Breast epithelium (tissue), 3 donors: ENCODE data around the gene PIP5K1B.

ENCODE experiments used
- POLR2A ChIP-seq: fragments of 450-650 bp; IDR thresholded peaks from one replicate; pipeline ENCODE4 v1.6.1; 2016; ENCODE audit warnings: antibody characterized with exemption, mild to moderate bottlenecking, moderate library complexity
- TF ChIP-seq, protein P1 (sequence below), 3 donors: fragments of 450-650 bp; IDR thresholded peaks; one replicate each; pipeline ENCODE4 v1.5.1; 2016 to 2017; ENCODE audit warnings: antibody characterized with exemption in 3 of 3, mild to moderate bottlenecking in 3 of 3, moderate library complexity in 3 of 3

DNA sequence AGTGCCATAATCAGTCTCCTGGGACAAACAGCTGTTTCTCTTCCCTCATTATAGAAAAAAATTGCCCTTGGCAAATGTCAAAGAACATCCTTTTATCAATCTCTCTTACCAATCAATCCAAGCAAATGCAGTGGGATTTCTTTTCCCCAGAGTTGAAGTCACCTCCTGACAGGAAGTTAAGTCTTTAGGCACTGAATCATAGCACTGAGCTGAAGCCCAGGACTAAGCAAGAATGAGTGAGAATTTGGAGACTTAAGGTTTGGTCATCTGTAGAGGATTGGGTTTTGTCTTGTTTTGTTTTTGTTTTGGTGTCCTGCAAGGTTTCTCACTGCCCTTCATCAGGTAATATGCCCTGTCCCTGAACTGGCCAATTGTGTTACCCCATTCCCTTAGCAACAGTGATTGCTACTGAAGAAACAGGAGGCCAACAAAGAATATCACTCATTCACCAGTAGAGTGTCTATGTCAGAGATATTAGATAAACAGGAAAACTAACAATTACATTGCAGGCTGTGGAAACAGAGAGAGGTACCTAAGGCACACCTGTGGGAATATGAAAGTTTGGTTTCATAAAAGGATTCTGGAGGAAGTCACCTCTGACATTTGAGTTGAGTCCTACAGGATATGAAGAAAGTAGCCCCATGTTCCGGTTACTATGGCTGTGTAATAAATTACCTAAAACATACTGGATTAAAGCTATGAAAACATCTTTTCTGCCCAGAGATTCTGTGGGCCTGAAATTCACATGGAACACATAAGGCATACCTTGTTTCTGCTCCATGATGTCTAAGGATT, 326.0 kb downstream of the PIP5K1B start:
- TF ChIP-seq, protein P1, sequence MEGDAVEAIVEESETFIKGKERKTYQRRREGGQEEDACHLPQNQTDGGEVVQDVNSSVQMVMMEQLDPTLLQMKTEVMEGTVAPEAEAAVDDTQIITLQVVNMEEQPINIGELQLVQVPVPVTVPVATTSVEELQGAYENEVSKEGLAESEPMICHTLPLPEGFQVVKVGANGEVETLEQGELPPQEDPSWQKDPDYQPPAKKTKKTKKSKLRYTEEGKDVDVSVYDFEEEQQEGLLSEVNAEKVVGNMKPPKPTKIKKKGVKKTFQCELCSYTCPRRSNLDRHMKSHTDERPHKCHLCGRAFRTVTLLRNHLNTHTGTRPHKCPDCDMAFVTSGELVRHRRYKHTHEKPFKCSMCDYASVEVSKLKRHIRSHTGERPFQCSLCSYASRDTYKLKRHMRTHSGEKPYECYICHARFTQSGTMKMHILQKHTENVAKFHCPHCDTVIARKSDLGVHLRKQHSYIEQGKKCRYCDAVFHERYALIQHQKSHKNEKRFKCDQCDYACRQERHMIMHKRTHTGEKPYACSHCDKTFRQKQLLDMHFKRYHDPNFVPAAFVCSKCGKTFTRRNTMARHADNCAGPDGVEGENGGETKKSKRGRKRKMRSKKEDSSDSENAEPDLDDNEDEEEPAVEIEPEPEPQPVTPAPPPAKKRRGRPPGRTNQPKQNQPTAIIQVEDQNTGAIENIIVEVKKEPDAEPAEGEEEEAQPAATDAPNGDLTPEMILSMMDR (IDR thresholded peaks at IDR 0.05) = no peak
- TF ChIP-seq POLR2A = no peak
